GM10266 (cell line): ENCODE data around the gene ABCB11.

ENCODE experiments used
- DNase-seq: peaks from one replicate; pipeline ENCODE4 v3.0.0; 2012; ENCODE audit errors: extremely low spot score
- TF ChIP-seq, protein P1 (sequence below): IDR thresholded peaks from 2 replicates; pipeline ENCODE4 v1.5.1; 2012; ENCODE audit warnings: mild to moderate bottlenecking, low read depth; ENCODE audit not compliant: control insufficient read depth, insufficient read depth; ENCODE audit errors: missing control alignments

Gene ABCB11

GRCh38 chr2:168948621-168949212 is 82.4 kb downstream of the ABCB11 start:
- no peak for DNase-seq
- TF ChIP-seq, protein P1, sequence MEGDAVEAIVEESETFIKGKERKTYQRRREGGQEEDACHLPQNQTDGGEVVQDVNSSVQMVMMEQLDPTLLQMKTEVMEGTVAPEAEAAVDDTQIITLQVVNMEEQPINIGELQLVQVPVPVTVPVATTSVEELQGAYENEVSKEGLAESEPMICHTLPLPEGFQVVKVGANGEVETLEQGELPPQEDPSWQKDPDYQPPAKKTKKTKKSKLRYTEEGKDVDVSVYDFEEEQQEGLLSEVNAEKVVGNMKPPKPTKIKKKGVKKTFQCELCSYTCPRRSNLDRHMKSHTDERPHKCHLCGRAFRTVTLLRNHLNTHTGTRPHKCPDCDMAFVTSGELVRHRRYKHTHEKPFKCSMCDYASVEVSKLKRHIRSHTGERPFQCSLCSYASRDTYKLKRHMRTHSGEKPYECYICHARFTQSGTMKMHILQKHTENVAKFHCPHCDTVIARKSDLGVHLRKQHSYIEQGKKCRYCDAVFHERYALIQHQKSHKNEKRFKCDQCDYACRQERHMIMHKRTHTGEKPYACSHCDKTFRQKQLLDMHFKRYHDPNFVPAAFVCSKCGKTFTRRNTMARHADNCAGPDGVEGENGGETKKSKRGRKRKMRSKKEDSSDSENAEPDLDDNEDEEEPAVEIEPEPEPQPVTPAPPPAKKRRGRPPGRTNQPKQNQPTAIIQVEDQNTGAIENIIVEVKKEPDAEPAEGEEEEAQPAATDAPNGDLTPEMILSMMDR = peak; percentile 47

GRCh38 chr2:168945508-168945907 is 85.6 kb downstream of the ABCB11 start:
- no peak for DNase-seq
- TF ChIP-seq, protein P1 = no peak

DNA sequence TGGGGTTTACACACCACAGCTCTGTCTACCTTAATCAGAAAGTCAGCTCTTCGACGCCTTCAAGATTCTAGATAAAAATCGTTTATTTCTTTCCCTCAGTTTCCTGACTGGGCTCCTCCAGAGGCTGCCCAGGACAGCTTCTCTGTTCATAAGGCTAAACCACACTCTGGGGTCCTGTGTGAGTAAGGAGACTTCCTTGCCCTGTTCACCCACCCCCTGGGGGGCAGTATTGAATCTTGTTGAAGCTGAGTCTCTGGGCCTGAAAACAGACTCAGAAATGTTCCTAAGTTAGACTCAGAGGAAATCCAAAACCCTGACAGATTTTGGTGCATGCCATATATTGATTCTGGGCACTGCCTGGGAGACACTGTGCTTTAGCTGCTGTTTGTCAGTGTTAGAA is 87.1 kb downstream of the ABCB11 start:
- DNase-seq = no peak
- TF ChIP-seq, protein P1 = no peak

GRCh38 chr2:168941297-168941696 is 89.8 kb downstream of the ABCB11 start:
- DNase-seq = no peak

GRCh38 chr2:168939918-168940317 is 91.2 kb downstream of the ABCB11 start:
- TF ChIP-seq, protein P1 = no peak
- no peak for DNase-seq

More at GRCh38 chr2:168941297-168941696, 89.8 kb downstream of the ABCB11 start:
- TF ChIP-seq, protein P1 = no peak

DNA sequence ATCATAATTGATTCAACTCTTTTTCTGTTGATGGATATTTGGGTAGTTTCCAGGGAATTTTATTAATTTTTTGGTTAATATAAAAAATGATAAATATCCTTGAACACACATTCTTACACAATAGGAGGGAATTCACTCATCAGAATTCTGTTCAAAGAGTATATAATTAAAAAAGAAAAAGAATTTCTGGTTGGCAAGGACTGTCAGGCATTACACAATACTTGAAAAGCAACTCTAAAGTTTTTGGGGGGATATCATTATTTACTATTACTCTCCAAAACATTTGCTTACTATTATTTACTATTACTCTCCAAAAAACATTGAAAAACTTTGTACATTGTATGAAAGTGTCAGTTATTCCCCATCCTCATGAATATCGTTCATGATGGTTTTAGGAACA is 92.1 kb downstream of the ABCB11 start:
- TF ChIP-seq, protein P1 = no peak
- DNase-seq = no peak

DNA sequence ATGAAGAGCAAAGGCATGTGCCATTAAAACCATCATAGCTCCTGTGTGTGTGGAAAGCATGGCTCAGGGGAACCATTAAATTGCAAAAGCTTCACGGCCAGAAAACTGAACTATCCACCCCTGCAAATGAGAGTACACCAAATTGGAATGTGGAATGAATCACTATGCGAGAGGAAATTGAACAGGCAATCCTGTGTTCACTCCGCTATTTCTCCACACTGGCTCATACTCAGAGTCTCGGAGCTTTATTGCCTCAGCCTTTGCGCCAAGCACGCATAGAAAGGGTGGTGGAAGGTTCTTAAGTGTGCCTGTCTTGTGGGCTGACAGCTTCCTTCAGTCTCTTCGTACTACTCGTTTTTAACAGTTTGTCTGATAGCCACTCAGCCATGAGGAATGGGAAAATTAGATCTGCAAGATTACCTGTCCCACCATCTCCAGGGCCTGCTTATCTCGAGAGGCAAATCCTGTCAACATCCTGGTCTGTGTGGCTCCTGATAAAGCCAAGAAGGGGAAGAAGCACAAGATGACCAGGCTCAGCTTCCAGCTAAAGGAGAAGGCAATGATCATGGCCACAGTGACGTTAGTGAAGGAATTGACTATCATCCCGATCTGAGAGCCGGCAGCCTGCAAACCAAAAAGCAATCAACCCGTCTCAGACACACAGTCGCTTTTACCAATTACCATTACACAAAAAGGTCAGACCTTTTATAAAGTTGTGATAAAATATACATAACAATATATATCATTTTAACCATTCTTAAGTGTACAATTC is 95.1 kb downstream of the ABCB11 start:
- no peak for DNase-seq

More for the DNA sequence above, 95.1 kb downstream of the ABCB11 start:
- TF ChIP-seq, protein P1 = no peak
